ENCODE data around the gene GPR142.

Gene GPR142

DNA sequence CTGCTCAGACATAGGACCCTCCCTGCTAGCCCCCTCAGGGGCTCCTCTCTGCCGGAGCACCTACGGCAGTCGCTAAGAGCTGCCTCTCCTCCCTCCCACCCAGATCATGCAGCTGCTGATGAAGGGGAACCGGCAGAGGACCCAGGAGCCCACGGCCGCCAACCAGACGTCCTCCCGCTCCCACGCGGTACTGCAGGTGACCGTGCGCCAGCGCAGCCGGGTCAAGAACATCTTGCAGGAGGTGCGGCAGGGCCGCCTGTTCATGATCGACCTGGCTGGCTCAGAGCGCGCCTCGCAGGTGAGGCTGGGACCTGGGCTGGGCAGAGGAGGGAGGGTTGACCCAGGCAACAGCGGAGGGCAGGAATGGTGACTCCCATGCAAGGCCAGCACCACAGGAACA, 22.6 kb upstream of the GPR142 start:
- peaks cover 19% of the 10 kb centered on the region for H3K27me3 ChIP-seq
- no peak for TF ChIP-seq CTCF (IDR thresholded peaks at IDR 0.05)

GRCh38 chr17:74345433-74346241, 21.7 kb upstream of the GPR142 start:
- Histone ChIP-seq H3K9me3 (no peaks in the 10 kb centered on the region), H3K4me3 (ENCODE audit: low read depth in 1 of 2, low read length in 1 of 2) (no peak overlapping the region), H3K27me3 (peaks cover 28% of the 10 kb centered on the region), H3K27ac (no peak overlapping the region), H3K4me1 (ENCODE audit: control insufficient read depth in 1 of 2, insufficient read depth in 1 of 2, low read depth in 1 of 2, low read length in 1 of 2) (no peaks in the 10 kb centered on the region), H3K36me3 (no peaks in the 10 kb centered on the region)
- no peak for TF ChIP-seq CTCF (IDR thresholded peaks at IDR 0.05)

More for the DNA sequence above, 22.6 kb upstream of the GPR142 start:
- no peaks in the 10 kb centered on the region for H3K36me3 ChIP-seq
- H3K4me1 ChIP-seq (ENCODE audit: control insufficient read depth in 1 of 2, insufficient read depth in 1 of 2, low read depth in 1 of 2, low read length in 1 of 2): no peaks in the 10 kb centered on the region
- H3K4me3 ChIP-seq (ENCODE audit: low read depth in 1 of 2, low read length in 1 of 2): no peak overlapping the region
- no peak overlapping the region for H3K27ac ChIP-seq
- H3K9me3 ChIP-seq: no peaks in the 10 kb centered on the region

- no peak overlapping the region for H3K27ac ChIP-seq
- no peaks in the 10 kb centered on the region for H3K9me3 ChIP-seq
- H3K4me3 ChIP-seq (ENCODE audit: low read depth in 1 of 2, low read length in 1 of 2): no peak overlapping the region
- no peak for TF ChIP-seq CTCF (IDR thresholded peaks at IDR 0.05)
- H3K36me3 ChIP-seq: no peaks in the 10 kb centered on the region
- no peaks in the 10 kb centered on the region for H3K4me1 ChIP-seq (ENCODE audit: control insufficient read depth in 1 of 2, insufficient read depth in 1 of 2, low read depth in 1 of 2, low read length in 1 of 2)
- peaks cover 48% of the 10 kb centered on the region for H3K27me3 ChIP-seq
These were observed 19.7 kb upstream of the GPR142 start for GRCh38 chr17:74347646-74348045.

DNA sequence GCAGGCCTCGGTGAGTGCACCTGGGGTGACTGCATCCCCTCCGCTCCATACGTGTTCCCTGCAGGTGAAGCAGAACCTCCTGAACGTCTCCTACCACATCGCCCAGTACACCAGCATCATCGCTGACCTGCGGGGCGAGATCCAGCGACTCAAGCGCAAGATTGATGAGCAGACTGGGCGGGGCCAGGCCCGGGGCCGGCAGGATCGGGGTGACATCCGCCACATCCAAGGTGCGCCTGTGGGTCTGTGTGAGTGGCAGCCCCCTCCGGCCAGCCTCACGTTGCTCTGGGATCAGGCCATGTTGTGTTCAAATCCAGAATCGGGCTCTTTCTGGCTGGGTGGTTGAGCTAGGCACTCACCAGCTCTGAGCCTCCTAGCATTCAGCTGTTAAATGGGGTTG, 18.2 kb upstream of the GPR142 start:
- Histone ChIP-seq H3K4me1 (ENCODE audit: control insufficient read depth in 1 of 2, insufficient read depth in 1 of 2, low read depth in 1 of 2, low read length in 1 of 2) (no peaks in the 10 kb centered on the region), H3K36me3 (no peaks in the 10 kb centered on the region), H3K9me3 (no peaks in the 10 kb centered on the region), H3K27ac (no peak overlapping the region), H3K27me3 (peaks cover 63% of the 10 kb centered on the region), H3K4me3 (ENCODE audit: low read depth in 1 of 2, low read length in 1 of 2) (no peak overlapping the region)
- TF ChIP-seq CTCF (IDR thresholded peaks at IDR 0.05): no peak

DNA sequence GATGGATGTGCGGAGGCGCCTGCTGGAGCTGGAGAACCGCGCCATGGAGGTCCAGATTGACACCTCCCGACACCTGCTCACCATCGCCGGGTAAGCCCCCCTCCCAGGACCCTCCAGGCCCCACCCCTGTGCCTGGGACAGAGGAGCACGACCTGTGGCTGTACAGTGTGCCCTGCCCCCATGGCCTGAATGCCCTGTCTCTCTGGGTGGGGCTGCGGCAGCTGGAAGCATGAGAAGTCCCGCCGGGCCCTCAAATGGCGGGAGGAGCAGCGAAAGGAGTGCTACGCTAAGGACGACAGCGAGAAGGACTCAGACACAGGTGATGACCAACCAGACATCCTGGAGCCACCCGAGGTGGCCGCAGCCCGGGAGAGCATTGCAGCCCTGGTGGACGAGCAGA, 16.8 kb upstream of the GPR142 start:
- Histone ChIP-seq H3K27ac (no peak overlapping the region), H3K36me3 (no peaks in the 10 kb centered on the region), H3K4me1 (ENCODE audit: control insufficient read depth in 1 of 2, insufficient read depth in 1 of 2, low read depth in 1 of 2, low read length in 1 of 2) (no peaks in the 10 kb centered on the region), H3K9me3 (no peaks in the 10 kb centered on the region), H3K27me3 (peaks cover 77% of the 10 kb centered on the region), H3K4me3 (ENCODE audit: low read depth in 1 of 2, low read length in 1 of 2) (no peak overlapping the region)
- no peak for TF ChIP-seq CTCF (IDR thresholded peaks at IDR 0.05)
